C4-2B (cell line): Measurements from ENCODE around the gene MGMT.

ENCODE experiments used
- ZFX ChIP-seq: fragments of 450-650 bp; IDR thresholded peaks from 2 replicates; pipeline ENCODE4 v1.6.1; 2017
- TF ChIP-seq, protein P1 (sequence below): fragments of 450-650 bp; conservative IDR thresholded peaks from 2 replicates; pipeline ENCODE4 v1.5.1; 2017; ENCODE audit warnings: mild to moderate bottlenecking

DNA sequence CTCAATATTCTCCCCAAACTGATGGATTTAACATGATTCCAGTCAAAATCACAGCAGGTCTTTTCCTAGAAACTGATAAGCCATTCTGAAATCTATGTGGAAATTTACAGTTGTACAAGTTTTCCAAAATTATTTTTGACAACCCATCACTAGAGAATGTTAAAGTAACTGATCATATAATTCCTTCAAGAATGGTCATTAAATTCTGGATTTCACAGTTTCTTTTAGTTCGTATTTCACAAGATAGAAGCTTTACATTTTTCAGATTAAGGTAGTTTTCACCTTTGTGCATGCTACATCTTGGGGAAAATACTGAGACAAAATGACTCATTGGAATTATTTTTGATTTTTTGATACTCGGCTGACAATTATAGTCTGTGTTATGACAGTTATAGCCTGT is 174.3 kb downstream of the MGMT start:
- TF ChIP-seq, protein P1, sequence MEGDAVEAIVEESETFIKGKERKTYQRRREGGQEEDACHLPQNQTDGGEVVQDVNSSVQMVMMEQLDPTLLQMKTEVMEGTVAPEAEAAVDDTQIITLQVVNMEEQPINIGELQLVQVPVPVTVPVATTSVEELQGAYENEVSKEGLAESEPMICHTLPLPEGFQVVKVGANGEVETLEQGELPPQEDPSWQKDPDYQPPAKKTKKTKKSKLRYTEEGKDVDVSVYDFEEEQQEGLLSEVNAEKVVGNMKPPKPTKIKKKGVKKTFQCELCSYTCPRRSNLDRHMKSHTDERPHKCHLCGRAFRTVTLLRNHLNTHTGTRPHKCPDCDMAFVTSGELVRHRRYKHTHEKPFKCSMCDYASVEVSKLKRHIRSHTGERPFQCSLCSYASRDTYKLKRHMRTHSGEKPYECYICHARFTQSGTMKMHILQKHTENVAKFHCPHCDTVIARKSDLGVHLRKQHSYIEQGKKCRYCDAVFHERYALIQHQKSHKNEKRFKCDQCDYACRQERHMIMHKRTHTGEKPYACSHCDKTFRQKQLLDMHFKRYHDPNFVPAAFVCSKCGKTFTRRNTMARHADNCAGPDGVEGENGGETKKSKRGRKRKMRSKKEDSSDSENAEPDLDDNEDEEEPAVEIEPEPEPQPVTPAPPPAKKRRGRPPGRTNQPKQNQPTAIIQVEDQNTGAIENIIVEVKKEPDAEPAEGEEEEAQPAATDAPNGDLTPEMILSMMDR = no peak
- TF ChIP-seq ZFX = no peak
